ENCODE results near the gene AP3S2.
"Not testable (repeated sequence)": the region's sequence is repeated elsewhere in the genome, so short reads cannot be mapped to it uniquely, and the experiment has no call there.

- not testable (repeated sequence) for TF ChIP-seq POLR2A (IDR thresholded peaks at IDR 0.05); POLR2AphosphoS5 (IDR thresholded peaks at IDR 0.05); CTCF (IDR thresholded peaks at IDR 0.05 in 8 of 11, conservative IDR thresholded peaks at IDR 0.05 in 3 of 11)
These were observed 111.2 kb downstream of the AP3S2 start for GRCh38 chr15:89782619-89782950.

Data from spleen (tissue), 7 donors.